SW480 (cell line): ENCODE results near the gene DPF1.
A peak's percentile ranks its signal among the peaks of the same experiment; 100 is the strongest.
"Not testable (repeated sequence)": the region's sequence is repeated elsewhere in the genome, so short reads cannot be mapped to it uniquely, and the experiment has no call there.

ENCODE experiments used
- DNase-seq: peaks from one replicate; pipeline ENCODE4 v3.0.0-alpha.2; 2016; ENCODE audit warnings: low spot score

The DPF1 gene

DNA sequence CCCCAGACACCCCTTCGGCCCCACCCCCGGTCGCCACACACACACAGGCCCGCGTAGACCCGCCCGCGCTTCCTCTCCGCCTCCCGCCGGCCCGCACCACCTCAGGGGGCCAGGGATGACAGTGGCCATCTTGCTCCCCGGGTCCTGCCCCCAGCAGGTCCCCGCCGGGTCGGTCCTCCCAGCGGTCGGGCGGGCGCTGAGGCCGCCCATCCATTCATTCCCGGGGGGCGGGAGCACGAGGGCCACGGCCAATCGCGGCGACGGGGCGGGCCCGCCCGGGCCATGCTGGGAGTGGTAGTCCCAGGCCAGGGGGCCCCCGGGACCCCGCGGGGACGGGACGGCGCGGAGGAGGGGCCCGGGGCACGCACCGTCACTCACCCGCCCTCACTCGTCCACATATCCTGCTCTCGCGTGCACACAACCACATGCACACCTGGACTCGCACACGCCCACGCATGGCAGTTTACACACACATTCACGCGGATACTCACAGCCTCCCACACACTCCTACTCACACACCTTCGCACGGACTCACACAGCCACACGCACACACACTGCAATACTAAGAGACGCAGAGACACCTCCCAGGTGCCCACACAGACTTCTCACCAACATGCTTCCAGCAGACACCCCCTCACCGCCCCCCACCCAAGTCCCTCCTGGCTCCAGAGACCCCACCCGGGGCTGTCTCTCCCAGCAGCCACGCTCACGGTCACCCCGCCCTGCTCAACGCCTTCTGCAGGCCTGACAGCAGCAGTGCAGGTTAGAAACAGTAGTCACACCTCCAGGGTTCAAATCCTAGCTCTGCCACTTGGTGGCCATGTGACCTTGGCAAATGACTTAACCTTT is at the start of gene DPF1:
Gene DPF1 (minus strand): TSS at position 209 of the 849 bp plus-strand sequence. CDS start 80 bp downstream, at position 129.
- peak; percentile 85 for DNase-seq

- no peak for DNase-seq
Observed at GRCh38 chr19:38273499-38273898, 49.5 kb upstream of the DPF1 start.

- DNase-seq, result no peak
Observed at GRCh38 chr19:38270587-38271167, 46.7 kb upstream of the DPF1 start.

GRCh38 chr19:38268539-38268938 is 44.5 kb upstream of the DPF1 start:
- DNase-seq, result no peak

GRCh38 chr19:38267761-38268483 is 43.9 kb upstream of the DPF1 start:
- DNase-seq, result no peak

DNA sequence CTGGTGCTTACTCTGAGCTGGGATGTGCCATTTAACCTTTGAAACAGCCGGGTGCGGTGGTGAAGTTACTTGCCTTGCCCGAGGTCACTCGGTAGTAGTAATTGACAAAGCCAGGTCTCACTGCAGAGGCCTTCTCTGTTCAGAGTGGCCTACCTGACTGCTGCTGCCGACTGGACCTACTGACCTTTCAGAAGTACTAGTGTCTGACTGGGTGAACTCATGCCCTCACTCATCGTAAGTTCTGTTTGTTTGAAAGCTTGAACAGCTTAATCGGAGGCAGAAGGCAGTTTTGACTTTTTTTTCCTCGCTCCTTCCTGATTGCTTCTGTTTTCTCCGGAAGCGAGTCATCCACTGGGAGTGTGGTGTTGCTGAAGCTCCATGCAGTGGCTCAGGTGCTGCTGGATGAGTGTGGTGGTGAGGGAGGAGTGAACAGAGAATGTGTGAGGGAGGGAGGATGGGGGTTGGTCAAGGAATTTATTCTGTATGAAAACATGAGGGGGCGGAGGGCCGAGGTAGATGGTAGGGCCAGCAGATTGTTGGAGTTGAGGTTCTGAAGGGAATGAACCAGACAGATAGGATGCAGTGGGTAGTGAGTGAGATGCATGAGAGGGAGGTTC is 43.1 kb upstream of the DPF1 start:
- peak; percentile 74 for DNase-seq

GRCh38 chr19:38265921-38266429 is 42.0 kb upstream of the DPF1 start:
- no peak for DNase-seq

DNA sequence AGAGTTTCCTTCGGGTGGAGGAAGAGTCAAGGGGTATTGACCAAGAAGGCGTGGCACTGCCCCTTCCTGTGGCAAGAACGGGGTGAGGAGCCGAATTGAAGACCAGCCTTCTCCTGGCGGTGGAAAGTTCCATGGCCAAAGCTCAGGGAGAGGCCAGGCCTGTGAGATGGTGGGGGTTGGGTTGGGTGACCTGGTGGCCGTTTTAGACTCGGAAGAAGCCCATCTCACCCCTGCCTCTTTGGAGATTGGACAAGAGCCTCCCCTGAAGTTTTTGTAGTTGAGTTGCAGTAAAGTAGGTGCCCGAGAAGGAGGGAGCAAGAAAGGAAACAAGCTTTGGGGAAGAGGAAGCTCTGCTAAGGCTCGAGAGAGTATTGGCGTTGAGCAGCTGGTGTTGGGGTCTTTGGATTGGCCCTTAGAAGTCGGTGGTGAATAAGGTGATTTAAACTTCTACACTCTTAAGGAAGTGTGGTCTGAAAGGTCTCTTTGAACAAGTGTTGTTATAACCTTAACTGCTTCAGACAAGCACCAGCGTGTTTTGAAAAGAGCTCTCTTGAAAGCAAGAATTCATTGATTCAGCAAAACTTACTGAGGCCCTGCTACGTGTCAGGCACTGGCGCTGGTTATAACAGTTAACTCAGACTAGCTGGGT is 41.3 kb upstream of the DPF1 start:
- DNase-seq, result peak; percentile 65

GRCh38 chr19:38264486-38265212 is 40.6 kb upstream of the DPF1 start, which contains the start of gene SPINT2:
Gene SPINT2, plus strand, starts transcription at chr19:38264573. Its CDS starts 320 bp downstream, at chr19:38264893.
- DNase-seq, result no peak

DNA sequence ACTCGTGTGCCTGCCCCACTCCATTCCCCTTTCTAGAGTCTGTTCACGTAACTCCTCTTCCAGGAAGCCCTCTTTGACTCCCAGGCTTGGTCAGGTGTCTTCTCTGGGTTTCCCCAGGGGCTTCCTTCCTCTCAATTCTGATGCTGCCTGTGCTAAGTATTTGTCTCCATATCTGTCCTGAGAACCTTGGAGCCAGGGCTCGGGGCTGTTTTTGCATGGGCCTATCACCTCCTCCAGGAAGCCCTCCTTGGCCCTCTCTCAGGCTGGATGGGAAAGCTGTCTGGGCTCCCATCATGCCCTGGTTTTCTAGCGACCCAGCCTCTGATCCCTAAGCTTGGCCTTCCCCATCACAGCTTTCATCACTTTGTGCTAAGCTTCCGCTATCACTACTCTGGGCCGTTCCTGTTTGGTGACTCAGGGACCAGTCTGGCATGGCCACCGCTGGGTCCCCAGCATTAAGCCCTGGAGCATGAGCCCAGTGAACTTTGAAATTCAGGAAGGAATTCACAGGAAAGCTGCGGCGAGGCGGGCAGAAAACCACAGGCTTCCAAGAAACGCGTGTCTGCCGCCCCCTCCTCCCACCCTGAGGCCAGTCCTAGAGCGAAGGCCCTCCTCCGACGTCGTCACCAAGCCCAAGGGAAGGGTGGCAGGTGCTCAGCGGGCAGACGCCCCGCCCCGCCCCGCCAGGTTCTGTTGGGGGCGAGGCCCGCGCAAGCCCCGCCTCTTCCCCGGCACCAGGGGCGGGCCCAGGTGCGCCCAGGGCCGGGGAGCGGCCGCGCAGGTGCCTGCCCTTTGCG is 39.9 kb upstream of the DPF1 start:
- DNase-seq, result peak; percentile 99

DNA sequence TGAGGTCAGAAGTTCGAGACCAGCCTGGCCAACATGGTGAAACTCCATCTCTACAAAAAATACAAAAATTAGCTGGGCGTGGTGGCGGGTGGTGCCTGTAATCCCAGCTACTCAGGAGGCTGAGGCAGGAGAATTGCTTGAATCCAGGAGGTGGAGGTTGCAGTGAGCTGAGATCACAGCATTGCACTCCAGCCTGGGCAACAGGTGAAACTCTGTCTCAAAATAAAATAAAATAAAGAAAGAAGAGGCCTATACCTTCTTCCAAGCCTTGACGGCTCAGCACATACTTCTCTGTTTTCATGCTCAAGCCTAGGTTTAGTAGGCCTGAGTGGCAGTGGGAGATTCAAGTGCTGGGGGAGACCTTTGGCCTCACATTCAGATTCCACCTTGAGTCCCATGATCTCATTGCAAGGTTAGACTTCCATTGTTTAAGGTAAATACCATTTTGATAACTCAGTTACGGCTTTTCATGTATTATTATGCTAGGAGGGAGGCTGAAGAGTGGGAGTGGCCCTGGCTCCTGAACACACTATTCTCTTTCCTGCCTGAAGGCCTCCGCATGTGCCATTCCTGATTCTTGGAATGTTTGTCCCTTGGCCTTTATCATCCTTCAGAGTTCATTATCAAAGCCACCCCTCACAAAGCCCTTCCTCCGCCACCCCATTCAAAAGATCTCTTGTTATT is 38.7 kb upstream of the DPF1 start:
- DNase-seq, result peak; percentile 39

- not testable (repeated sequence) for DNase-seq
Observed at GRCh38 chr19:38261942-38262341, 37.9 kb upstream of the DPF1 start.

- no peak for DNase-seq
Observed at GRCh38 chr19:38255383-38256014, 31.5 kb upstream of the DPF1 start.

DNA sequence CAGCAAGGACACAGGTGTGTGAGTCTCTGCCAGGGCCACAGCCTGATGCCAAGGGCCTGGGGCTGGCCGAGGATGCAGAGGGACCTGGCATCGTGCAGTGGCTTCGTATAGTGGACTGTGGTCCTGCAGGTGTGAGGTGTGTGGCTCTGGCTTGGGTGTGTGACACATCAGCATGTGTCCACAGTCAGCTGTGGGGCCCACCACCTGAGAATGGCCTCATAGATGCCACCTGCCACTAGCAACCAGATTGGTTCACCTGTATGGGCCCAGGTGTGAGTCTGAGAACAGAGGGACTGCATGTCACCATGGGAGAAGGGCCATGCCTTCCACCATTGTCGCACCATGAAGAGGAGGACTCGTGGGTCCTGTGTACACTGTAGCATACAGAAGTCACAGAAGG is 29.8 kb upstream of the DPF1 start:
- DNase-seq, result no peak

DNA sequence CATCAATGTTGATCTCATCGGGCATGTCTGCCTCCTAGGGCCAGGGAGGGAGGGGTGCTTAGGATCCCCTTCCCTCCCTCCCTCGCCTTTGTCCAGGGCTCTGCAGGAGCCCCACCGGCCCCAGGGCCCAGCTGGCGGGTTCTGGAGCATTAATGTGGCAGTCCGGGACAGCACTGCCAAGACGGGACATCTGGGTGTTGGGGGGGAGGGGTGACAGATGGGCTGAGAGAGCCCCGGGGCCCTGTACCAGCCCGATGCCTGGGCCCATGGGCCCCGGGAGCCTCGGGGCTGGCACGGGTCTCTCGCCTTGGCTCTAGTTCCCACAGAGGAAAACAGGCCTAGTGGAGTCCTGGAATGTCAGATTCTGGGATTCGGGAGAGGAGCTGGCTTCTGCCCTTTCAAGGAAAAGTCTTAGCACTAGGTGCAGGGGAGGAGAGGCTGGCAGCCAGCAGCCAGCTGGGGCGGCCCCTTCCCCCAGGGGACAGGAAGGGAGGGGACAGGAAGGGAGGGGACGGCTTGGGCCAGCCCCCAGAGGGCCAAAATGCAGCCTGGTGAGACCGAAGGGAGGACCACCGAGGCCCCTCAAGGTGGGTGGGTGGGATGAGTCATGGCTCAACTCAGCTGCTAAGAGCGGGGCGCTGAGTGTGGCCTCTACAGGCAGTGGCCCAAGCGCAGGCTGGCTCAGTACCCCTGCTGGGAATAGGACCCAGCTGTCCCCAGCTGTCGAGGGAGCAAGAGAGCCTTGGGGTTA is 29.1 kb upstream of the DPF1 start:
- no peak for DNase-seq

GRCh38 chr19:38252385-38252784 is 28.4 kb upstream of the DPF1 start:
- no peak for DNase-seq

GRCh38 chr19:38251564-38252051 is 27.6 kb upstream of the DPF1 start:
- DNase-seq, result no peak
